DOHH2 (cell line): ENCODE measurements around the gene CTDSPL.

ENCODE experiments used
- EZH2phosphoT487 ChIP-seq: fragments of 200-600 bp; sonication (generic); IDR thresholded peaks from 2 replicates; pipeline ENCODE4 v1.6.1; 2017; ENCODE audit warnings: borderline replicate concordance, mild to moderate bottlenecking, antibody characterized with exemption, low read length, moderate library complexity, mixed read lengths
- TF ChIP-seq, protein P1 (sequence below): fragments of 200-600 bp; sonication (generic); IDR thresholded peaks from one replicate; pipeline ENCODE4 v1.5.1; 2014; ENCODE audit warnings: antibody characterized with exemption, mild to moderate bottlenecking, low read depth, low read length; ENCODE audit not compliant: poor library complexity, severe bottlenecking

DNA sequence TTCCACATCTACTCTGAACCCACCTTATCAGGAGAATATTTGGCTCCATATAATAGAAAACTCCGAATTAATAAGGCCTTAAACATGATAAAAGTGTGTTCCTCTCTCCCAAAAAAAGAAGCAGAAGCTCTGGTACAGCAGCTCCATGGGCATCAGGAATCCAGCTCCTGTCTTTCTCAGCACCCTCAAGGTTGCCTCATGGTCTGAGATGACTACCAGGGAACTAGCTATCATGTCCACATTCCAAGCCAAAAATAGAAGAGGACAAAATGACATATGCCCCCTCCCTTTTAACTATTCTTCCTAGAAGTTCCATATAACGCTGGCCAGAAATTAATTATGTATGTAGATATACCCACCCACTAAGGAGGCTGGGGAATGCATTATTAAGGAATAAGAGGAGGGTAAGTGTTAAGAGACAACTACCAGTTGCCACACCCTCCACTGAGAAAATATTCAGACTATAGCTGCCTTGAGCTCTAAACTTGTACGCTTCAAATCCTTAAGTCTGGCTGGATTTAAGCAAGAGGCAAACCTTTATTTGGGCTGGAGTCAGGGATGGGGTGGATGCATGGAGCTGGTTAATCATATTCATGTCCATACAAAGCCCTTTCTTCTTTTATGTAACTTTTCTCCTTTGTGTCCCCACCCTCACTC is 35.8 kb upstream of the CTDSPL start:
- TF ChIP-seq EZH2phosphoT487, result no peak
- TF ChIP-seq, protein P1, sequence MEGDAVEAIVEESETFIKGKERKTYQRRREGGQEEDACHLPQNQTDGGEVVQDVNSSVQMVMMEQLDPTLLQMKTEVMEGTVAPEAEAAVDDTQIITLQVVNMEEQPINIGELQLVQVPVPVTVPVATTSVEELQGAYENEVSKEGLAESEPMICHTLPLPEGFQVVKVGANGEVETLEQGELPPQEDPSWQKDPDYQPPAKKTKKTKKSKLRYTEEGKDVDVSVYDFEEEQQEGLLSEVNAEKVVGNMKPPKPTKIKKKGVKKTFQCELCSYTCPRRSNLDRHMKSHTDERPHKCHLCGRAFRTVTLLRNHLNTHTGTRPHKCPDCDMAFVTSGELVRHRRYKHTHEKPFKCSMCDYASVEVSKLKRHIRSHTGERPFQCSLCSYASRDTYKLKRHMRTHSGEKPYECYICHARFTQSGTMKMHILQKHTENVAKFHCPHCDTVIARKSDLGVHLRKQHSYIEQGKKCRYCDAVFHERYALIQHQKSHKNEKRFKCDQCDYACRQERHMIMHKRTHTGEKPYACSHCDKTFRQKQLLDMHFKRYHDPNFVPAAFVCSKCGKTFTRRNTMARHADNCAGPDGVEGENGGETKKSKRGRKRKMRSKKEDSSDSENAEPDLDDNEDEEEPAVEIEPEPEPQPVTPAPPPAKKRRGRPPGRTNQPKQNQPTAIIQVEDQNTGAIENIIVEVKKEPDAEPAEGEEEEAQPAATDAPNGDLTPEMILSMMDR, result no peak
